ENCODE data around the gene MN1.

- TF ChIP-seq, protein P1, sequence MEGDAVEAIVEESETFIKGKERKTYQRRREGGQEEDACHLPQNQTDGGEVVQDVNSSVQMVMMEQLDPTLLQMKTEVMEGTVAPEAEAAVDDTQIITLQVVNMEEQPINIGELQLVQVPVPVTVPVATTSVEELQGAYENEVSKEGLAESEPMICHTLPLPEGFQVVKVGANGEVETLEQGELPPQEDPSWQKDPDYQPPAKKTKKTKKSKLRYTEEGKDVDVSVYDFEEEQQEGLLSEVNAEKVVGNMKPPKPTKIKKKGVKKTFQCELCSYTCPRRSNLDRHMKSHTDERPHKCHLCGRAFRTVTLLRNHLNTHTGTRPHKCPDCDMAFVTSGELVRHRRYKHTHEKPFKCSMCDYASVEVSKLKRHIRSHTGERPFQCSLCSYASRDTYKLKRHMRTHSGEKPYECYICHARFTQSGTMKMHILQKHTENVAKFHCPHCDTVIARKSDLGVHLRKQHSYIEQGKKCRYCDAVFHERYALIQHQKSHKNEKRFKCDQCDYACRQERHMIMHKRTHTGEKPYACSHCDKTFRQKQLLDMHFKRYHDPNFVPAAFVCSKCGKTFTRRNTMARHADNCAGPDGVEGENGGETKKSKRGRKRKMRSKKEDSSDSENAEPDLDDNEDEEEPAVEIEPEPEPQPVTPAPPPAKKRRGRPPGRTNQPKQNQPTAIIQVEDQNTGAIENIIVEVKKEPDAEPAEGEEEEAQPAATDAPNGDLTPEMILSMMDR (conservative IDR thresholded peaks at IDR 0.05; ENCODE audit: low read depth in 2 of 2) = no peak
- TF ChIP-seq EZH2 (IDR thresholded peaks at IDR 0.05; ENCODE audit: low read depth, unreplicated experiment) = no peak
- TF ChIP-seq EZH2phosphoT487 (IDR thresholded peaks at IDR 0.05; ENCODE audit: unreplicated experiment) = no peak
- TF ChIP-seq REST (IDR thresholded peaks at IDR 0.05; ENCODE audit: unreplicated experiment) = no peak
- no peak for TF ChIP-seq JUNB (IDR thresholded peaks at IDR 0.05; ENCODE audit: unreplicated experiment)
Observed at GRCh38 chr22:27746918-27747317, 54.6 kb downstream of the MN1 start.
